RKO (cell line): ENCODE results near the gene PADI3.

Source experiments
- DNase-seq: peaks from one replicate; pipeline ENCODE4 v3.0.0-alpha.2; 2016; ENCODE audit warnings: low spot score

PADI3 gene

GRCh38 chr1:17272646-17273045, 23.7 kb downstream of the PADI3 start:
- no peak for DNase-seq

- no peak for DNase-seq
Measured at GRCh38 chr1:17273096-17273495, 24.2 kb downstream of the PADI3 start.

GRCh38 chr1:17274186-17275170, 25.6 kb downstream of the PADI3 start:
- peak; percentile 18 for DNase-seq

GRCh38 chr1:17276568-17276967, 27.7 kb downstream of the PADI3 start:
- no peak for DNase-seq

- DNase-seq, result no peak
Measured at GRCh38 chr1:17277511-17278159, 28.7 kb downstream of the PADI3 start.

- no peak for DNase-seq
Measured at GRCh38 chr1:17278996-17279830, 30.3 kb downstream of the PADI3 start.

GRCh38 chr1:17280436-17280835, 31.5 kb downstream of the PADI3 start:
- no peak for DNase-seq

GRCh38 chr1:17280894-17281293, 32.0 kb downstream of the PADI3 start:
- DNase-seq, result no peak

- no peak for DNase-seq
Measured at GRCh38 chr1:17281775-17282181, 32.9 kb downstream of the PADI3 start.

- no peak for DNase-seq
Measured at GRCh38 chr1:17282836-17283235, 33.9 kb downstream of the PADI3 start.

GRCh38 chr1:17286646-17287045, 37.7 kb downstream of the PADI3 start:
- no peak for DNase-seq

GRCh38 chr1:17287130-17287776, 38.4 kb downstream of the PADI3 start:
- no peak for DNase-seq

GRCh38 chr1:17289721-17290120, 40.8 kb downstream of the PADI3 start:
- DNase-seq, result no peak

GRCh38 chr1:17290553-17290952, 41.7 kb downstream of the PADI3 start:
- no peak for DNase-seq

- no peak for DNase-seq
Measured at GRCh38 chr1:17292299-17293160, 43.6 kb downstream of the PADI3 start.

- DNase-seq, result no peak
Measured at GRCh38 chr1:17293681-17294425, 45.0 kb downstream of the PADI3 start.

GRCh38 chr1:17295292-17295691, 46.4 kb downstream of the PADI3 start:
- no peak for DNase-seq

GRCh38 chr1:17296086-17296485, 47.2 kb downstream of the PADI3 start:
- no peak for DNase-seq

GRCh38 chr1:17297991-17298390, 49.1 kb downstream of the PADI3 start:
- no peak for DNase-seq

GRCh38 chr1:17301767-17302166, 52.9 kb downstream of the PADI3 start:
- DNase-seq, result no peak
